Stimulated activated CD4-positive, alpha-beta T cell treated with anti-CD3 and anti-CD28 coated beads, TNF-alpha, amount 100 ng/mL, for 4 hours (primary cell): ENCODE data around the gene TMEM14A.
A peak's percentile ranks its signal among the peaks of the same experiment; 100 is the strongest.
"Not testable (repeated sequence)": the region's sequence is repeated elsewhere in the genome, so short reads cannot be mapped to it uniquely, and the experiment has no call there.

Source experiments
- DNase-seq, 3 experiments: peaks; one replicate each; pipeline ENCODE4 v3.0.0-alpha.2; 2020; ENCODE audit warnings: low read depth in 3 of 3

TMEM14A gene

DNA sequence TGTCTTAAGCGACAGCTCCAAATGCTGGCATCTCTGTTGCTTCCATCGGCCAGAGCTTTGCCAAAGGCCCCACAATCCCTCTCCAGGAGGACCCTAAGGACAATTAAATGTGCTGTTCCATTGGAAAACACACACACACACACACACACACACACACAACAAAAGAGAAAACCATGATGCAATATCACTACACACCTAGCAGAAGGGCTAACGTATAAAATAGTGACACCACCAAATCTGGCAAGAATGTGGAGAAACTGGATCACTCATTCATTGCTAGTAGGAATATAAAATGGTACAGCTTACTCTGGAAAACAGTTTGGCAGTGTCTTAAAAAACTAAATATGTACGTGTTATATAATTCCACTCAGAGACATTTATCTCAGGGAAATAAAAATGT, 13.0 kb upstream of the TMEM14A start:
- no peak for DNase-seq

DNA sequence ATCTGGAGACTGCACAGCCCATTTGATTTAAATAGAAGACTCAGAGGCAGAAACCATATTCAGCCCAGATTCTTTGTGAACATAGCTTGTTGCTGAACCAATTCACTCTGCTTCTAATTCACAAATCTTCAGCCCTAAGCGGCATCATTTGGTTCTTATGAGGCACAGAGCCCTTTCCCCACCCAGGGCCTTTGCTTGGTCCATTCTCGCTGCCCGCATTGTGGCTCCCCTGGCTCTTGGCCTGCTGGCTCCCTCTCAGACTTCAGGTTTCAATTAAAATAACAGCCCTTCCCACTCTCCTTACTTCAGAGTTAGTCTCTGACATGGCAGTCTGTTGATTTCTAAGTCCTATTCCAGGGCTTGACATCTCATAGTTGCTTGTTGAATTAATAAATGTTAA, 9.4 kb upstream of the TMEM14A start:
- no peak for DNase-seq

DNA sequence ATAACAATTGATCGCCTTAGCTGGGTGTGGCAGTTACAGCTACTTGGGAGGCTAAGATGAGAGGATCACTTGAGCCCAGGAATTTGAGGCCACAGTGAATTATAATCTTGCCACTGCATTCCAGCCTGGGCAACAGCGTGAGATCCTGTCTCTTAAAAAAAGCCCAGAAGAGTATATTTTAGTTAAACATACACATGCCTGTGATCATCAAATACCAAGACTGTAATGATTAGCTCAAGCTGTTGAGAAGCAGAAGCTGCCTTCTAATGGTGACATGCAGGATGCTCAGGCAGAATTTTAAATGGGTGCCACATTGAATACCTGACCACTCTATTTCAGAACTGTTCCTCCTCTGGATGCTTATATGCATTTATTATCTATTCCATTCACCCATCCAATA, 8.9 kb upstream of the TMEM14A start:
- no peak for DNase-seq

DNA sequence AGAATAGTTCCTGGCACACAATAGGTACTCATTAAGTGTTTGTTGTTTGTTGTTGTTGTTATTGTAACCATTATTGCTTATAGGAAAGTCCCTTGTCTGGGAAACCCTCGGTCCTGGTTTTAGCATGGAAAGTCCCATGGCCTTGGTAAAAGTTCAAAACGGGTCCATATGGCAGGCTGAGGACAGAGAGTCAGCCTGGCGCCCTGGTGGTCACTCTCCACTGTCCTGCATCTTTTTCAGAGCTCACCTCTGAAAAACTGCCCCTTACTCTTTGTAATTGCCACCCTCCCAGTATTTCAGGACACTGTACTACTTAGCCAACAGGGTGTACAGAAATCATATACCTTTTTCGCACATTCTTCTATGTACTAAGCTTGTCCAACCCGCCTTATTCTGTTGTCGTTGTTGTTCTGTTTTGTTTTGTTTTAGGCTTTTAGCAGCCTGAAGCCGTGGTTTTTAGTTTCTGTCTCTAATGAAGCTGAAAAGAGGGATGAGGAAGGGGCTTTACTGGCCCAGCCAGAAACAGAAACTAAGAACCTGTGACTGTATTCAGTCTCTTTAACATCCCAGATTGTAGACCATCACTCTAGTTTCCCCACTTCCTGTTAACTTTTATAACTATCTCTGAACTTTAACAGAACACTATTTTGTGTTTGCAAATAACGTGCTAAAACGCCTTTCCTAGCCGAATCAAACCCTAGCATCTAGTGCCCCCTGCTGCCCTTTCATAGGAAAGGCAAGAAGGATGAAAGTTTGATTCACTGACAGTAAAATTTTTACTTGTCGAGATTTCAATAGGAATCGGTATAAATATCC, 7.6 kb upstream of the TMEM14A start:
- DNase-seq, result peak in 1 of 3 experiments; percentile 41

DNA sequence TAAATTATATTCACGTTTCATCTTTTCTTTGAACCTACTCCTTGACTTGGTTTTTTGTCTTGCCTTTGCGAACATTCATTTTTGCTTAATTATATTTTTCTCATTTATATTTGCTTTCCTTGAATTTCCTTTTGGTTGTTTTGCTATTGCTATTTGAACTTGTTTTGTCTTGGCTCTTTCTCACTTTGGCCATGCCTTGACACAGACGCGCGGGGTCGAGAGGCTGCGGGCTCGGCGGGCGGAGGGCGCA, 7.1 kb upstream of the TMEM14A start:
- DNase-seq, result no peak

DNA sequence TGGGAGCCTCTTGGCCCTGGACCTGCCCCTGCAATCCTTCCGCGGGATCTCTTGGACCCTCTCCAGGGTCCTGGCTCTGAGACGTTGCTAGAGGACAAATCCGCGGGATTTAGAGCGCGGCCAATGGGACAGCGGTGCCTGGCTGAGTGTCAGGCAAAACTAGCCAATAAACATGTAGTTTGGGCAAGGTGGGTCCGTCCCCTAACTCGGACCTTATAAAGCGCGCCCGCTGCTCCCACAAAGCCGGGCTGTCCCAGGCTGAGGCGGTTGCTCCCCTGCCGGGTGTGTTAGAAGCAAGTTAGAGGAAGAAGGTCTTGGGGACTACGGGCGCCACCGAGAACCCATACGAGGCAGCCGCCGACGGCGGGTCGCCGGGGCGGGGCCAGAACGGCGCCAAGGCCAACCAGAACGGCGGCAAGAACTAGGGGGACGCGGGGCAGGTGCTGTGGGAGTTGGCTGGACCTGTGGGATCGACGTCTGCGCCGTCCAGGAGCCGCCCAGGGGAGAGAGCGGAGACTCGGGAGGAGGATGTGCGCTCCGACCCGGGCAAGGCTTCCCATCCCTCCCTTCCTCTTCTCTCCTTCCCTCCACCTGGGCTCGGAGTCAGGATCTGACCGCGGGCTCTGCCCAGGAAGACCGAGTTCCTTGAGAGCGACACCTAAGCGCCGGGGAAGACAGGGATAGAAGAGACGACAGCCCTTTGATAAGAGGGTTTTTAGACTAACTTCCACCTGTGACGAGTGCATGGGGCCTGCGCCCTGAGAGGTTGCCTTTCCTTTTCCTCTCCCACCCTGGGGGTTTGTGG, 6.5 kb upstream of the TMEM14A start:
- peak in 2 of 3 experiments; percentile 14 to 31 for DNase-seq

DNA sequence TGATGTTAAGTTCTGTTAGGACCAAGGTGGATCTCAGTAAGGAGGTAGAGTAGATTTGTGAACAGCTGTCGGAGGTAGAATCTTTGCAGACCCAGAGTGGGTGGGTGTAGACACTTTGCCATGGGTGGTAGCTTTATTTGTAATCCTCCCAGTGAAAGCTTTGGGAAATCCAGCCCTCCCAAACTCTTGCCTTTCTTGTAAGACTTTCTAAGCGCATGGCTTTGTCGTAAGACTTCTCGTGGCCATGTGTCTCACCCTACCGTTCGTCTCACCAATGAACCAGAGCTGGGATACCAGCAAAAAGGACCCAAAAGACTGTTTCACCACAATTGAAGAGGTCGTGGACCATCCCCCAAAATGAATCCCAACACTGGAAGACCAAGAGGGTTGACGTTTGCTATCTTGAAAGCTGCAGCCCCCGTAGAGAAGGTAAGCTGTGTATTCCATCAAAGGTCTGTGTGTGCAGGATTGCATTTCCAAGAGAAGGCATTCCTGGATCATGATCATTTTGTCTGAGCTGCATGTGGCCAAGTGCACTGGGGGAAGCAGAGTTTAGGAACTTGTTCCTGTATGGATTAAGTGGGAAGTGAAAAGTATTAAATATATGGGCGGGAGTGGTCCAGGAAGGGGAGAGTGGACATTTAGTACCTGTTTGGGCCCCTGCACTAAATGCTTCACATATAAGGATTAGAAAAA, 5.8 kb upstream of the TMEM14A start:
- no peak for DNase-seq

DNA sequence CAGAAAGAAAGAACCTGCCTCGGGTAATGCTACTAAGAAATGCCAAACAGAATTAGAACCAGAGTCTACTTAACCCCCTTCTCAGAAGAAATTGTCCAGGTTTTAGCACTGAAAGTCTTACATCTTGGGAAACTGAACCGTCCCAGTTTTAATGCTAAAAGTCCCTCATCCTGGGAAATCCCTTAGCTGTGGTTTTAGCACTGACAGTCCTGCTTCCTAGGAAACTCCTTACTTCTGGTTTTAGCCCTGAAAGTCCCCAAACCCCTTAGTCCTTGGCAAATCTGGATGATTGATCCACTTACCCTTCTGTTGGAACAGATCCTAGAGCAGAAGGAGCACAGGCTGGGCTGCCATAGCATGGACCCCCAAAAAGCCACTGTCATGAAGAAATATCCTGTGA, 4.8 kb upstream of the TMEM14A start:
- DNase-seq, result no peak

DNA sequence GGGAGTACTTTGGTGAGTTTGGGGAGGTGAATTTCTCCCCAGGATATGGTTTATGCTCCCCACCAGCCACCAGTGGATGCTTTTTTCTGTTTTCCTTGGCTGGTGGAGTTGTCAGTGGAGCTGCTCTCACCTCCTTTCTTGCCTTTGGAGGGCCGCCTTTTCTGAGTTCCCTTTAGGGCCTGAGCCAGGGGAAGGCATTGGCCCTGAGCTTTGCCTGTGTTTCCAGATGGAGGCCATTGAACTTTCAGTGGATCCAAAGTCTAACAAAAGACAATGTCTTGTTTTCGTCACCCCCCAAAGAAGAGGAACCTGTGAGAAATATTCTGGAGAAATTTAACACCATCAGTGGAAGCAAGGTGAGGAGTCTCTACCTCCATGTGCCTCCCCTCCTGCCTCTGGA, 4.4 kb upstream of the TMEM14A start:
- DNase-seq, result no peak

DNA sequence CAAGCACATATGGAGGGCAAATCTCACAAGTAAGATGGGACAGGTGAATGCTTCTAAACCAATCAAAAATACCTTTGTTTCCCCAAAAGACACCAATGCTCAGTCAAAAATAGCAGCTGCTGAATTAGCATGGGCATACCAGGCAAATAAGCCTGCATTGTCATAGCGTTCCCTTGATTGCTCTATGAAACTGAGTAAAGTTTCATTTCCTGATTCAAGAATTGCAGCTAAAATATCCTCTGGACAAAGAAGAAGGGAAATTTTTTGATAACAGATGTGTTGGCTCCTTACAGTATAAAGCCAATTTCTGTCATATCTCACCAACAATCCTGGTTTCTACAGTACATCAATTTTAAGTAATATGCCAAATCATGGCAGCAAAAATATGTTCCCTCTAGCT, 3.3 kb upstream of the TMEM14A start:
- DNase-seq, result no peak

DNA sequence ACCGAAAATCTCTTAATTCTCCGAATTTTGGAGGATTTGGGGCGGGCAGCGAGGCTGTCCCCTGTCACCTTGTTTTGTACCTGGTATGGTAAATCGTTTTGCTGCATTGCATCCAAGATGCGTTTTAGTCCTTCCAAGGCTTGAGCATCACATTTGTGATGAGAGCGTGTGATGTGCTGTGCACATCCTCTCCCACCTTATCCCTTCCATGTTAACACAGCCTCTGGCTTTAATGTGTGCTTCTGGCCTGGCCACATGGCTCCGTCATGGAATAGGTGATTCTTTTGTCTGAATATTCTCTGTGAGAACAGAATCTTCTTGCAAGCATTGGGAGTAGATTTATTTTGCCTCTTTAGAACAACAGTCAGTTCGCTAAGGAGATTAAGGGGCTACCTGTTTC, 763 bp downstream of the TMEM14A start:
- DNase-seq, result no peak

DNA sequence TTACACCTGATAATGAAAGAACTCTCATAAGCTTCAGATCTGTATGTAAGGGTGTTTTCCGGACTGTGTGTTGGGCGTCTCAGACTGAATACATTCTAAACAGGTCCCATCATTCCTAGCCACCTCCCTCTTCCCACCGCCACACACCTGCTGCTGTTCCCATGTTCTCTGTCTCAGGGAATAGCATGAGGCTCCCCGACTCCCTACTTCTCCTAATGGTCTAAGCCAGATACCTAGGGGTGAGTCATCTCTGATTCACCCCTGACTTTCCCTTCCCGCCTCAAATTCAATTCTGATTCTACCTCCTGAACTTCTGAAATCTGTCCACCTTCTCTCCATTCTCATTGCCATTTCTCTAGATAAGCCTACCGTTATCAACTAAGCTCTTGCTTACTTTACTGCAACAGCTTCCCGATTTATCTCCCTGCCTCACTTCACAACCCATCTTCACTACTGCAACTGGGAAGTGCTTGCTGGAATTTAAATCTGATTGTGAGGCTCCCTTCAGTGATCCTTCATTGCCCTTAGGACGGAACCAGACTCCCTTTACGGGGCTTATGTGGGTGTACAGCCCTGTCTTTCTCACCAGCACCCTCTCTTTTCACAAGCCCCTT, 1.6 kb downstream of the TMEM14A start:
- no peak for DNase-seq

DNA sequence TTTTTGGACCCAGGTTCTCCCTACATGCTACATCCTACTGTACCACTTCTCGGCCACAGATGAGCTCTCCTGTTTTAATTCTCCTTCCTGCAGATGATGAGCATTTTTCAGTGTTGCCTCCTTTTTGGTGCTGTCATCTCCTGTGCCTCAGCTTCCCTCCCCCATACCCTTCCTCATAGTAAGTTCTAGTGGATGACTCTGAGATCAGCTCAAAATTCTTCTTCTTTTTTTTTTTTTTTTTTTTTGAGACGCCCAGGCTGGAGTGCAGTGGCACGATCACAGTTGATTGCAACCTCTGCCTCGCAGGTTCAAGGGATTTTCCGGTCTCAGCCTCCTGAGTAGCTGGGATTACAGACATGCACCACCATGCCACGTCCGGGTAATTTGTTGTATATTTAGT, 3.8 kb downstream of the TMEM14A start:
- no peak for DNase-seq

DNA sequence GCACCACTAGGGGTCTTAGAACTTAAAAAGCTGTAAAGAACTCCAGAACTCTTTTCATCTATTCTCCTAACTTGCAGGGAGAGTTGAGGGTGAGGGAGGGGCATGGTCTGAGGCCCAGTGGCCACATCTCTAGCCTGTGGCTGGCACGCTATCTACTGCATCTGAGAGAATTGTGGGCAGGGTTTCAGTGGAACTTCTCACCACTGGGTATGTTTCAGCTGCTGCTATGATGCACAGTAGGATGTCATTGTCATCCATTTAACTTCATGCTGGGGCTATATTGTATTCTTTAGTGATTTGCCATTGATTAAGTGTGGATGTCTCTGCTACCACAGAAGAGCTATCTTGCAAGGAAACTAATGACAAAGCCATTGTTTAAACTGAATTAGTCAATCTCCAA, 4.5 kb downstream of the TMEM14A start:
- DNase-seq, result no peak

DNA sequence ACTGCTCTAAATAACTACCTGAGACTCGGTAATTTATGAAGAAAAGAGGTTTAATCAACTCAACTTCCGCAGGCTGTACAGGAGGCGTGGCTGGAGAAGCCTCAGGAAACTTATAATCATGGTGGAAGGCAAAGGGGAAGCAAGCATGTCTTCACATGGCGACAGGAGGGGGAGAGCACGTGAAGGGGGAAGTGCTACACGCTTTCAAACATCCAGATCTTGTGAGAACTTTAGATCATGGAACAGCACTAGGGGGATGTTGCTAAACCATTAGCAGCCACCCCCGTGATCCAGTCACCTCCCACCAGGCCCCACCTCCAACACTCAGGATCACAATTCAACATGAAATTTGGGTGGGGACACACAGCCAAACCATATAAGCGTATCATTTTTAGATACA, 5.7 kb downstream of the TMEM14A start:
- not testable (repeated sequence) for DNase-seq

DNA sequence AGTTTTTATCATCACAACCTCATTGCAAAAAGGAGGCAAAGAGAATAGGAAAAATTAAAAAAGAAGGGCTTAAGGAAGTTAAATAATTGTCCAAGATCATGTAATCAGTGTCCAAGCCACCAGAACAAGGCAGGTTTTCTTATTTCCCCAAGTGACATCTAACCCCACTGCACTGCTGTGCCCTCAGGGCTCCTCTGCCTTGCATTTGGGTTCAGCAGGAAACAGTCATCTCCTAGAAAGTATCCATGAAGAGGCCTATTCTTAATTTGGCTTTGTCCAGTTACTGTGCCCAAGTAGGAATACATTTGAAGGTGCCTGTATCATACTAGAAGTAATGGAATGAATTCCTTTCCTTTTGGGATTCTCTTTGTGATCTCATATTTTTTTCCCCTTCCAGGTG, 10.5 kb downstream of the TMEM14A start:
- no peak for DNase-seq

DNA sequence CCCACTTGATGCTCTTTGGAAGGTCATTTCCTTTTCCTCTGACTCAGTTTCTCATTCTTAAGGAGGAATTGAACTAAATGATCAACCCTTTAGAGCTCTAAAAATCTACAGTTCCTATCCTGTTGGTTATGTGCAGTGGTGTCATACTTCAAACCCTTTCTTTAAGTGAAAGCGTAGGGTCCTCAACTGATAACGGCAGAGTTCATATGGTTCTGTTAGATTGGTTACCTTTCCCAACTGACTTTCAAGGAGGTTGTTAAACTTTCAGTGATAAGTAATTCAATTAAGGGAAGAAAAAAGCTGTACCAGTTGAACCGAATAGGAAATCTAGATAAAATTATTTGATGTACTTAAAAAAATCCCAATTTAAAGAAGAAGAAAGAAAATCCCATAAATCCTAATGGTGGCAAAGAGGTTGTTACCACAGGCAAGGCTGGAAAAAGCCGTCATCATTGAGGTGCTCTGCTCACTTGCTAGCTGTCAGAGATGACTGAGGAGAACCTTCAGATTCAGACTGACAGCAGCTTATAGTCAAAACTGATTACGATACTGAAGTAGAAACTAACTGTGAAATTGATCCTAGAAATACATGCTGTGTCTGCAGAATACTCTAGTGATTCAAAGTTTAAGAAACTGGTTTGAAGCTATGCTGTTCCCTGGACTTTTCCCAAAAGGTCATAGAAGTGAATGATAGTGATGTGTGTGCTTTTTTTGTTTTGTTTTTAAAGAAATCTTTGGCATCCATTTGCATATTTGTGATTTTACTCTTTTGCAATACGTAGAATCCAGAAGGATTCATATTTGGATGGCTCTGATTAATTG, 16.2 kb downstream of the TMEM14A start:
- no peak for DNase-seq

DNA sequence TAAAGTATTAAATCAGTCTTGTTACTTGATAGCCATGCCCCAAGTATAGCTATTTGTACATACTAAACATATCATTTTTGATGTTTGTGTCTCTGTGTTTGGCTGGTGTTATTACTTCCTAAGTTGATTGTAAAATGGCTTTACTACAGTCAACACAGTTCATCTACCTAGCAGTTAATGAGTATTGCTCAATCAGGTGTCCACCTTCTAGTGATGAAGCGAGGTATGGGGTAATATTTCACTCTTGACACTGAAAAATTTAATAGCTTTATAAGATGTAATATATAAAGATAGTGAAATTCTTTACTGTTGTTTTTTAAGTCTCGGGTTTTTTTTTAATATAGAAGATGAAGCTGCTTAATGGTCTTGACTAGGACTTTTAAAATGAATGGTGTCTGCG, 18.9 kb downstream of the TMEM14A start:
- DNase-seq, result no peak

DNA sequence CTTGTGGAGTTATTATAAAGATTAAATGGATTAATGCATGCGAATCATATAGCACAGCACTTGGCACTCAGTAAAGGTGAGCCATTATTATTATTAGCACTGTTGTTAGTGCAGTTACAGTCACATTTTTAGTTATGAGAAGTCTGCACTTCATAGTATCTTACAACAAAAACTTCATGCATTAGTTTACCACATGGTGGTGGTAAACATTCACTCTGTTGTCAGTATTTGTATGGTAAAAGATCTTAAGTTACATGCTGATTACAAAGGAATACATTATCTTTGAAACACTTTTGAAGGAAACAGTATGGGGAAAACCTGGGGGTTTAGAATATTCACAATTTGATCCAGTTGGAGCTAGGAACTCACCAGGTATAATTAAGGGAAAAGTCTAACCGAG, 20.8 kb downstream of the TMEM14A start:
- no peak for DNase-seq

DNA sequence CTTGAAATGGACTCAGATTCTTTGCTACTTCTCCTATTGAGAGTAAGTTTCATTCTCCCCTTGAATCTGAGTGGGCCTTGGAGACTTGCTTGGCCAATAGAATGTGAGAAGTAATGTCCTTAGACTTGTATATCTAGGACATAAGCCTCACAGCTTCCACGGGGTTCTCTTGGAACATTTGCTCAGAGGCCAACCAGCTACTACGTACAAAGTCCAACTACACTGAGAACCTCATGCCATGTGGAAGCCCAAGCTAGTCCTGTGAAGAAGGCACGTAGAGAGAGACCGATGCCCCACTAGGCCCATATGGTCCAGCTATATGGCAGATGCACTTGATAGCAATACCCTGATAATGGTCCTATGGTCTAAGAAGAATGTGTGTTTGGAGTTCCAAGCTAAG, 22.9 kb downstream of the TMEM14A start:
- DNase-seq, result no peak

DNA sequence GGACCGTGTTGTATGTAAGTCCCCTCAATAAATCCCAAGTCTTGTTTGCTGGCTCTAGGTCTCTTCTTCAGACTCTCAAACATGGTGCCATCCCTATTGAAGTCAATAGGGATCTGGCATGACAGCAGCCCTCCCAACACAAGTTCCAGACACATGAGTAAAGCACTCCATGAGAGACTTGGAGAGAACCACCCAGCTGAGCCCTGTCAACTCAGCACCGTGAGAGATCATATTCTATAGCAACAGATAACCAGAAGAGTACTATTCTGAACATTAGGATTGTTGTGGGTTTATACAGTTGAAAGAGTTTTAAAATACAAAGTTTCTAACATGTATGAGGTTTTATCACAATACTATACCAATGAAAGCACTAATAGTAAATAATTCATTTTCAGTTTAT, 23.5 kb downstream of the TMEM14A start:
- no peak for DNase-seq

DNA sequence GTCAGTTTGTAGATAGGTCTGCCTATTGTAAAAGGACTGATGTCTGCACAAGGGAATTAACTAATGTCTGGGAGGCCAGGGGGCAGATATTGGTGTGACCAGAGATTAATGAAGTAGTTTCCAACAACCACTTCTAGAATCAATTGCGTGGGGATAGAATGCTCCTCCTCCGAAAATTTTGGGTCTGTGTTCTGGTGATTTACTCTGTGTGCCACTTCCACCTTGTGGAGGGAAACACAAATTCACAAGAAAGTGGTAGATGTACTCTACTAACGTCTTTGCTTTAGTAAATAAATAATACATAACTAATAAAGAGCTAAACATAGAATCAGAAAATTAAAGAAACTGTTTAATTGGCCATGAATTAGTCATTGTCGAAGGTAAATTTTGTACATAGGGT, 25.5 kb downstream of the TMEM14A start:
- DNase-seq, result no peak
